ENCODE results near the gene BIN1. TPM values are rescaled to one million over a fixed set of nuclear protein-coding genes. Genes with fewer than 3 reads are reported as not detected.

The BIN1 gene
- total RNA-seq, 1 experiment from 2014 or later, result 31.8 TPM

DNA sequence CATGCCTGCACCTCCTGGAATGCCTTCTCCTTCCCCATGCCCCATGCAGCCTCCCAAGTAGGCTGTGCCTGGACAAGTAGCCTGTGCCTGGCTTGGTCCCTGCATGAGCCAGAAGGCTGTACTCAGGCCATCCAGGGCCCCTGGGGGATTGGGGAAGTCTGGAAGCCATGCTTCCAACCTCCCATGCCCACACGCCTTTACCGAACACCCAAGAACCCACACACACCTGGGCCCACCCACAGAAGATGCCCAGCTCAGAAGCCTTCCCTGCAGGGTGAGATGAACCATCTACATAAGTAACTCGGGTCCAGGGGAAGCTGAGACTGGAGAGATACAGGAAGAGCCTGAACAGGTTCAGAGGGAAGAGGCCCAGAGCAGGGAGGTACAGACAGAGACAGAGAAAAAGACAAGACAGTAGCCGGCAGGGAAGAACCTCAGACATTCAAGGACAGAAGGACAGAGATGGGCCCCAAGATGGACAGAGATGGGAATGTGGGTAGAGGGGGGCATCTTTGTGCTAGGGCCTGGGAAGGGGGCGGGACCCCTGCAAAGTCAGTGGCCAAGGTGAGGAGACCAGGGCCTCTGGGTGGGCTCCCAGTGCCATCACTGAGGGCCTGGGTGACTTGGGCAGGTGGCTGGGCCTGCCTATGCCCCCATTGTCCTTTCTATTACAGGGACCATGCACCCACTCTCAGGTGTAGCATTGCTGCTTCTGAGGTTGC, 4.3 kb downstream of the BIN1 start:
- intact Hi-C loops (cut with micrococcal nuclease), result no loop called here
- Histone ChIP-seq H3K27ac (ENCODE audit: low read depth, low read length) (no peak overlapping the region), H3K27me3 (ENCODE audit: insufficient read depth, low read length) (no peaks in the 10 kb centered on the region), H3K9me2 (ENCODE audit: insufficient read depth) (no peaks in the 10 kb centered on the region), H3K4me1 (ENCODE audit: control insufficient read depth in 1 of 2, insufficient read depth in 2 of 2, low read length in 2 of 2) (peaks cover 12 to 37% of the 10 kb centered on the region in 2 experiments), H3K4me3 (replicated peaks in 1 of 2; ENCODE audit: low read depth in 1 of 2, low read length in 2 of 2) (no peak overlapping the region), H4K20me1 (ENCODE audit: insufficient read depth) (no peaks in the 10 kb centered on the region), H3K9me3 (ENCODE audit: control insufficient read depth in 1 of 2, insufficient read depth in 1 of 2, low read depth in 1 of 2, low read length in 2 of 2) (no peaks in the 10 kb centered on the region), H3K36me3 (ENCODE audit: control insufficient read depth in 1 of 2, insufficient read depth in 2 of 2, low read length in 2 of 2) (no peaks in the 10 kb centered on the region), H2AFZ (ENCODE audit: low read depth, low read length, poor library complexity, severe bottlenecking) (no peak overlapping the region), H3K9ac (ENCODE audit: low read length) (no peak overlapping the region), H3K79me2 (ENCODE audit: insufficient read depth, low read length) (peaks cover 30% of the 10 kb centered on the region; the same call in 1 of the 2 replicates), H3K4me2 (ENCODE audit: low read length) (no peak overlapping the region)
- POLR2A ChIA-PET, result no interaction called here
- no peak for ATAC-seq
- CTCF ChIA-PET, result no interaction called here
- no peak for DNase-seq (ENCODE audit: low read depth, low spot score)
- TF ChIP-seq EGR1 (IDR thresholded peaks at IDR 0.05; ENCODE audit: low read depth) (no peak), TCF7L2 (IDR thresholded peaks at IDR 0.05; ENCODE audit: borderline replicate concordance, extremely low read depth, insufficient read depth, insufficient read length) (no peak), FOSL1 (IDR thresholded peaks at IDR 0.05; ENCODE audit: low read depth) (no peak), ZFX (IDR thresholded peaks at IDR 0.05) (no peak), YY1 (IDR thresholded peaks at IDR 0.05; ENCODE audit: extremely low read depth, insufficient replicate concordance, low read depth, low read length) (no peak), SRF (IDR thresholded peaks at IDR 0.05; ENCODE audit: low read depth) (no peak), ATF3 (IDR thresholded peaks at IDR 0.05) (no peak), ZNF274 (IDR thresholded peaks at IDR 0.05; ENCODE audit: low read depth, low read length) (no peak), POLR2A (IDR thresholded peaks at IDR 0.05; ENCODE audit: borderline replicate concordance, extremely low read depth, insufficient read depth, insufficient read length) (no peak), POLR2AphosphoS5 (IDR thresholded peaks at IDR 0.05; ENCODE audit: low read depth, low read length) (no peak), RAD21 (IDR thresholded peaks at IDR 0.05; ENCODE audit: low read depth) (no peak), CEBPB (IDR thresholded peaks at IDR 0.05; ENCODE audit: low read depth) (no peak), SP1 (IDR thresholded peaks at IDR 0.05; ENCODE audit: low read depth) (no peak)
- TF ChIP-seq, protein P1, sequence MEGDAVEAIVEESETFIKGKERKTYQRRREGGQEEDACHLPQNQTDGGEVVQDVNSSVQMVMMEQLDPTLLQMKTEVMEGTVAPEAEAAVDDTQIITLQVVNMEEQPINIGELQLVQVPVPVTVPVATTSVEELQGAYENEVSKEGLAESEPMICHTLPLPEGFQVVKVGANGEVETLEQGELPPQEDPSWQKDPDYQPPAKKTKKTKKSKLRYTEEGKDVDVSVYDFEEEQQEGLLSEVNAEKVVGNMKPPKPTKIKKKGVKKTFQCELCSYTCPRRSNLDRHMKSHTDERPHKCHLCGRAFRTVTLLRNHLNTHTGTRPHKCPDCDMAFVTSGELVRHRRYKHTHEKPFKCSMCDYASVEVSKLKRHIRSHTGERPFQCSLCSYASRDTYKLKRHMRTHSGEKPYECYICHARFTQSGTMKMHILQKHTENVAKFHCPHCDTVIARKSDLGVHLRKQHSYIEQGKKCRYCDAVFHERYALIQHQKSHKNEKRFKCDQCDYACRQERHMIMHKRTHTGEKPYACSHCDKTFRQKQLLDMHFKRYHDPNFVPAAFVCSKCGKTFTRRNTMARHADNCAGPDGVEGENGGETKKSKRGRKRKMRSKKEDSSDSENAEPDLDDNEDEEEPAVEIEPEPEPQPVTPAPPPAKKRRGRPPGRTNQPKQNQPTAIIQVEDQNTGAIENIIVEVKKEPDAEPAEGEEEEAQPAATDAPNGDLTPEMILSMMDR (IDR thresholded peaks at IDR 0.05 in 2 of 3, conservative IDR thresholded peaks at IDR 0.05 in 1 of 3; ENCODE audit: borderline replicate concordance in 1 of 3, insufficient read depth in 1 of 3, low read depth in 2 of 3, low read length in 2 of 3), result no peak
- TF ChIP-seq, protein P2, sequence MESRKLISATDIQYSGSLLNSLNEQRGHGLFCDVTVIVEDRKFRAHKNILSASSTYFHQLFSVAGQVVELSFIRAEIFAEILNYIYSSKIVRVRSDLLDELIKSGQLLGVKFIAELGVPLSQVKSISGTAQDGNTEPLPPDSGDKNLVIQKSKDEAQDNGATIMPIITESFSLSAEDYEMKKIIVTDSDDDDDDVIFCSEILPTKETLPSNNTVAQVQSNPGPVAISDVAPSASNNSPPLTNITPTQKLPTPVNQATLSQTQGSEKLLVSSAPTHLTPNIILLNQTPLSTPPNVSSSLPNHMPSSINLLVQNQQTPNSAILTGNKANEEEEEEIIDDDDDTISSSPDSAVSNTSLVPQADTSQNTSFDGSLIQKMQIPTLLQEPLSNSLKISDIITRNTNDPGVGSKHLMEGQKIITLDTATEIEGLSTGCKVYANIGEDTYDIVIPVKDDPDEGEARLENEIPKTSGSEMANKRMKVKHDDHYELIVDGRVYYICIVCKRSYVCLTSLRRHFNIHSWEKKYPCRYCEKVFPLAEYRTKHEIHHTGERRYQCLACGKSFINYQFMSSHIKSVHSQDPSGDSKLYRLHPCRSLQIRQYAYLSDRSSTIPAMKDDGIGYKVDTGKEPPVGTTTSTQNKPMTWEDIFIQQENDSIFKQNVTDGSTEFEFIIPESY (IDR thresholded peaks at IDR 0.05; ENCODE audit: extremely low read depth, insufficient replicate concordance, low read length), result no peak
- TF ChIP-seq, protein P3, sequence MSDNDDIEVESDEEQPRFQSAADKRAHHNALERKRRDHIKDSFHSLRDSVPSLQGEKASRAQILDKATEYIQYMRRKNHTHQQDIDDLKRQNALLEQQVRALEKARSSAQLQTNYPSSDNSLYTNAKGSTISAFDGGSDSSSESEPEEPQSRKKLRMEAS (IDR thresholded peaks at IDR 0.05), result no peak
- no TSS peak for BruUV-seq (replicated peaks)
- RAD21 ChIA-PET (ENCODE audit: low non-redundant PET in 1 of 2, low total read pairs in 2 of 2, uncharacterized antibody in 2 of 2, unreplicated experiment in 2 of 2), result no interaction called here
